DMS153 treated with DMSO at 0.1 percent for 48 hours (cell line): ENCODE data around the gene PDZD8.
A peak's percentile ranks its signal among the peaks of the same experiment; 100 is the strongest.

Experiments
- DNase-seq: peaks from one replicate; lab custom pipeline; 2025; ENCODE audit not compliant: unreplicated experiment; lab: John Stamatoyannopoulos, UW

PDZD8 gene

DNA sequence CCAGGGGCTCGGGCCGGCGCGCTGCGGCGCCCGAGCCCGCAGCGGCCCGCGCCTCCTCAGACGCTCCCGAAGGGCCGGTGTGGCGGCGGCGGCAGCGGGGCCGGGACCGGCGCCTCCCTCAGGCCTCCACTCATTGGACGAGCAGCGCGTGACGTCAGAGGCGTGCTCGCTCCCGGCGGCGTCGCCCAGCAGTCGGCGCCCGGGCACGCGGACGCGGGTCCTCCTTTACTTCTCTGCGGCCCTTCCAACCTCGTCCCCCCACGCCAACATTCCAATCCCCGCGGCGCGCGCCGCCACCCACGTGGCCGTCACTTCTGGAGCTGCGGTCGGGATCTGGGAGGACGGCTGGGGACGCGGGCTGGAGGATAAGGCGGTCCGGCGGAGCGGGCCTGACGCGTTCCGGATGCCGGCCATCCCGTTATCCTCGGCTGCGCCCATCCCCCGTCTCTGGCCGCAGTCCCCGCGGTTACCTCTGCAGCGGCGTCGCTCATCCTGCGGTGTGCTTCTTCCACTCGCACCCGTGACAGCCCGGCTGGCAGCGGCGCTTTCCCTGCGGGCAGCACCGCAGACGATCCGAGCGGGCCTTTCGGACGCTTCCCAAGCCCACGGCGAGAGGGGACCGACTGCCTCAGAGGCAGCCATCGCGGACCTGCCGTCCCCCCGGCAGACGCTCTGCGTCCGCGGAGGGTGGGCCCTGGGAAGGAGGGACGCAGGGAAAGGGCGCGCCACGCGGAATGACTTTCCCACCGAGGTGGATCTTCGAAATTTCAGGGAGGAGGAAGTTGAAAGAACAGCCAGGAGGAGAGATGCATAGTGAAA lies at the start of gene PDZD8:
PDZD8 (minus strand) TSS at position 81 of the 819 bp plus-strand sequence. CDS start 213 bp downstream, outside the sequence.
- DNase-seq: peak; percentile 86

- no peak for DNase-seq
These were observed 48.9 kb upstream of the PDZD8 start for GRCh38 chr10:117424171-117424570.

DNA sequence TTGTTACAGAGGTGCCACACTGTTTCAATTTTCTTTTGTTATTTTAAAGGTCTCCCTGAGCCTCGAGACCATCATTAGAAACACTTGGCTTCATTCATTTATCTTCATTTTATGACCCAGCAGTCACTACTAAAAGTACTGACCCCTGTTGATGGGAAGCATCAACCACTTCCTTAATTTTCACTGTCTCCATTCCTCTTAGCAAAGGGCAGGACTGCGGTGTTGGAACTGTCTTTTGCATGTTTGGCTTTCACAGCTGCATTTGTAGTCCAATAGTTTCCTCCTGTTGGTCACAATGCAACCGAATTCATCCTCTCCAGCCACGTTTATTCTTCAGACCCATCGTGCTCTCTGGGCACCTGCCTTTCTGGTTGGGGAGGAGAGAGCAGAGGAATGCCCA lies 46.7 kb upstream of the PDZD8 start:
- no peak for DNase-seq

- no peak for DNase-seq
These were observed 45.5 kb upstream of the PDZD8 start for GRCh38 chr10:117420768-117421167.

DNA sequence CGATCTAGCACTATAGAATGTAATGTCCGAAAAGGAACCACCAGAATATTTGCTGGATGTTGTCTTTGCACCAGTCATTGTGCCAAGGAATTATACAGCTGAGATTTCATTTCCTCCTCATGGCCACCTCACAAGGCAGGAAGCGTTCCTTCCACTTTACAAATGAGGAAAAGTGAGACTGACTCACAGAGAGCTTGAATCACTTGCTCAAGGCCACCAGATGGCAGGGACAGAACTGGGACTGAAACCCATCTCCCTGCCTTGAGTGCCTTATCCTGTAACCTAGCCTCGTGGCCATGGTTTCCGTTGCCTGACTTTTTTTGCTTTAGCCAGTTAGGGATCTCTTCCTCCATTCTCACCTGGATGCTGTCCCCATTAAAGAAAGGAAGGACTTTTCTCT lies 44.7 kb upstream of the PDZD8 start:
- DNase-seq: no peak

GRCh38 chr10:117419159-117419558 lies 43.9 kb upstream of the PDZD8 start:
- DNase-seq: no peak

DNA sequence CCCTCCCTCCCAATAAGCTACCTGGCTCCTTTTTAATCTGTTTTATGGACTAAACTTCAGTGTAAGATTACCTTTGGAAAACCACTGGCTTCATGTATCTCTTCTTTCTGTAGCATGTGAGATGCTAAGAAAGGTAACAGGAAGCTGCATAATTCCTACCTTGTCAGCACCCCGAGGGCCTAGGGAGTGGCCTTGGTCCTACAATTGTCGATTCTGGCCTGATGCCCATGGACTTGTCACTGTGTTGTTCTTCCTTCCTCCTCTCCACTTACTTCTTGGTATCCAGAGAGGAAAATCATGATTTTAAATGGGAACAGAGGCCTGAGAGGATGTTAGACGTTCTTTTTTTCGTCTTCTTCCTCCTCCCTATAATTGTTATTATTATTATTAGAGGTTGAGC lies 42.9 kb upstream of the PDZD8 start:
- DNase-seq: no peak

DNA sequence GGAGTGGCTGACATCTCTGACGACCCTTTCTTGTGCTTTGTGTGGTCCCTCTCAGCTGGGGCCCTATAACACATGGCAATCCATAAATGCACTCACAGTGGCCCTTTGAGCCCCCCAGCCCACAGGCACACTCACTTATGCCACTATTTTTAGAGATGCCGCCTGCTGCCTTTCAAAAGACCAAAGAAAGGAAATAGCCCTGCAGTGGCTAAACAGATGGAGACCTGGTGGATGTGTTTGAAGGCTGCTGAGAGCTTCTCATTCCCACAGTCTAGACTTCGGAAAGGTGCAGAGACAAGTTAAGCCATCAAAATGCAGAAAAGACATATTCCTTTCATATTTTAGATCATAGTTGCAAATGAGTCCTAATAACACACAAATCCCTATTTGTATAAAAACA lies 42.0 kb upstream of the PDZD8 start:
- DNase-seq: no peak

DNA sequence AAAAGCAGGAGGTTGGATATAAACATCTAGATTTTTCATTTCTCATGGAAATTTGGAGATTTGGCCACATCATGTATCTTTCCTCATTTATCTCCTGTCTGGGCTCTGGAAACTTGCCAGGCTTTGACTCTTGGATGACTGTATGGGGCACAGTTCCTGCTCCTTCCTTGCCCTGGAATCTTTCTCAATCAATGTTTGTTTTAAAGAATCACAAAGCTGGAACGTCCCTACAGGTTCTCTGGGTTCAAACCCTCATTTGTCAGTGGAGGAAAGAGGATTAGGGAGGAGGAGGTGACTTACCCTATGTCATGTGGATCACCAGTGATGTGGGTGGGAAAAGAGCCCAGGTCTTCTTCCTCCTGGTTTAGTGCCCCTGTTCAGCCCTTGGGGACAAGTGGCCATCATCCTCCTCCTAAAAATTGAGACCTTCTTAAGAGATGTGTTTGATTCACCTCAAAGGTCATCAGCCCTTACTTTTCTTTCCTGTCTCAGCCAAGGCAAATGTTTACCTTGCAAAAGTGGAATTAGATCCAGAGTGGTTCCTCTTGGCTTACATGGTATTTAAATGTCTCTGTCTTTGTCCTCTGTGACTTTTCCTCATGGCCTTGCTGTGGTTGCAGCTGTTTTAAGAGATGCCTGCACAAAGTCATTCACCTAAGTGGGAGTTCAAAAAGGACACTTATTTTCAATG lies 38.8 kb upstream of the PDZD8 start:
- no peak for DNase-seq

DNA sequence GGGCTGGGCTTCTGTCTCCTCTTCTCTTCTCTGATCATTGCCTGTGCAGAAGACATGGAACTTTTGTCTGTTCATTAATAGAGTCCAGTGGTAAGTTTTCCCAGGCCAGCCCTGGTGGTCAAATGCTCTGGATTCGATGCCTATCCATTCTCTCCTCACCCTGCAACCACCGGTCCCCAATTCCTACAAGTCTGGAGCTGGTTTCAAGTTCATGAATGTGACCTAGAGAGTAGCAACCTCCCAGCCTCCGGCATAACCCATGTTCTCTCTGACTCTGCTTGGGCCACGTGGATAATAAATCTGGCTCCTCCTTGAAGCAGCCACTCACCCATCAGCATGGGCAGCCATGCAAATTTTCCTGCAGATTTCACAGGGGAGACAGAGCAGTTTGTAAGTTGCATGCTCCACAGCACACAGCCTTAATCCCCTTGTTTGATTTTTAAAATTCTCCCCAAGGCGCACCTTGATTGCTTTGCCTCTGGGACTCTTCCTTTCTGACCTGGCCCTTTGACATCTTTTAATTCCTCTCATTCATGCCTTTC lies 37.3 kb upstream of the PDZD8 start:
- no peak for DNase-seq

DNA sequence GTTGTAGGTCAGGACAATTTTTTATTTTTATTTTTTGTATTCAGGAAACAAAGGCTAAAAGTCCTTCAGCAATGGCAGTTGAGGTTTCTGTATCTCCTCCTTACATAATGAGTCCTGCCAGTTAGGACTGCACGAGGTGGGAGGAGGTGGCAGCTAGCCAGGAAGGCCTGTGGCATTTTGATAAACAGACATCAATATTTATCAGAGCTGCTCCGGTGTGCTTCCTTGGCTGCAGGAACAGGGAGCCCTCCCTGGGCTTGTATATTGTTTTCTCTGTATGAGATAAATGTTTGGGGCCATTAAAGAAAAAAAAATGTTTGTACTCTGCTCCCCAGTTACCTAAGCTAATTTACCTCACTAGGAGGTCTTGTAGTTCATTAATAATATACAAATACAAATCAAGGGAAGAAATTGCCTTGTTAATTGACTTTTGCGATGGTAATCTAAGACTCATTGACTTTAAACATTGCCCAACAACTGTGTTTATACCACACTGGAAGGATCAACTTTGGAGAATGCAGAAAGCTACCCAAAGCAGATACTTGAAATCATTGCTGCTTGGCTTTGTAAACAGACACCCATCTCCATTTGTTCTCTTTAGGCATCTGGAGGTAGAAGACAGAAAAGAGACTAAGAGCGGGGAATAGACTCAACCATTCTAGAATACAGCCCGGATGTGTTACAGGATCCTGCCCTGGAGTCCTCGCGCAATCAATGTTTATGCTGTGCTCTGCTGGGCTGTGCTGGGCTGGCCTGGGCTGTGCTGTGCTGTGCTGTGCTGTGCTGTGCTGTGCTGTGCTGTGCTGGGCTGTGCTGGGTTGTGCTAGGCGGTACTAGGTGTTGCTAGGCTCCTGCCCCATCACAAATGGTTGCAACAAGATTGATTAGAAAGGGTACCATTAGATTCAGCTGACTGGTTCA lies 36.5 kb upstream of the PDZD8 start:
- peak; percentile 41 for DNase-seq

GRCh38 chr10:117410557-117410956 lies 35.3 kb upstream of the PDZD8 start:
- DNase-seq: no peak

DNA sequence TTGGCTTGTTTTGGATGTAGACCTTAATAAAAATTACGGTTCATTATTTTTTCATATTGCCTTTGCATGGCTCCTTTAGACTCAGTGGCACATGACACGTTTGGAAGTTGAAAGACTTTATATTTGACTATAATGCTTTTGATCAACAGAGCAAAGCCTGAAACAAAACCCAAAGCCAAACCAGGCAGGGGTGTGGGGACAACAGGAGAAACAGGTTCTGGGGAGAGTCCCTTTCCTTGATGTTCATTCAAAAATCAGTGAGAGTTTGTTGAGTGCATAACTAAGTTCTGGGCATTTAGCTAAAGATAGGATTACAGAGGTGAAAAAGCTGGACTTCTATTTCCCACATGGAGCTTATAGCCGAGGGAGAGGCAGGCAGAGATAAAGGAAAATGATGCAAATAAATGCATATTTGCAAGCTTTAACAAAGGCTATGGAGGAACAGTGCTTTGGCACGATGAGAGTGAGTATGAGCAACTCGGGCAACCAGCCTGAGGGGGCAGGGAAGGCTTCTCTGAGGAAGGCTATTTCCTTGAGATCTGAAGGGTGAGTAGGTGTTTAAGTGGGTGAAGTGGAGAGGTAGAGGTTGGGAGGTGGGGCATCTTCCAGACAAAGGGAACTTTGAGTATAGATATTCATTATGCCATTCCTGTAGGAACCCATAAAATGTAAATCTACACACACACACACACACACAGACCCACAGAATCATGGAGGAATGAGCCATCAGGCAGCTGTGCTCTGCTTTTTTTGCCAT lies 34.5 kb upstream of the PDZD8 start:
- DNase-seq: no peak

DNA sequence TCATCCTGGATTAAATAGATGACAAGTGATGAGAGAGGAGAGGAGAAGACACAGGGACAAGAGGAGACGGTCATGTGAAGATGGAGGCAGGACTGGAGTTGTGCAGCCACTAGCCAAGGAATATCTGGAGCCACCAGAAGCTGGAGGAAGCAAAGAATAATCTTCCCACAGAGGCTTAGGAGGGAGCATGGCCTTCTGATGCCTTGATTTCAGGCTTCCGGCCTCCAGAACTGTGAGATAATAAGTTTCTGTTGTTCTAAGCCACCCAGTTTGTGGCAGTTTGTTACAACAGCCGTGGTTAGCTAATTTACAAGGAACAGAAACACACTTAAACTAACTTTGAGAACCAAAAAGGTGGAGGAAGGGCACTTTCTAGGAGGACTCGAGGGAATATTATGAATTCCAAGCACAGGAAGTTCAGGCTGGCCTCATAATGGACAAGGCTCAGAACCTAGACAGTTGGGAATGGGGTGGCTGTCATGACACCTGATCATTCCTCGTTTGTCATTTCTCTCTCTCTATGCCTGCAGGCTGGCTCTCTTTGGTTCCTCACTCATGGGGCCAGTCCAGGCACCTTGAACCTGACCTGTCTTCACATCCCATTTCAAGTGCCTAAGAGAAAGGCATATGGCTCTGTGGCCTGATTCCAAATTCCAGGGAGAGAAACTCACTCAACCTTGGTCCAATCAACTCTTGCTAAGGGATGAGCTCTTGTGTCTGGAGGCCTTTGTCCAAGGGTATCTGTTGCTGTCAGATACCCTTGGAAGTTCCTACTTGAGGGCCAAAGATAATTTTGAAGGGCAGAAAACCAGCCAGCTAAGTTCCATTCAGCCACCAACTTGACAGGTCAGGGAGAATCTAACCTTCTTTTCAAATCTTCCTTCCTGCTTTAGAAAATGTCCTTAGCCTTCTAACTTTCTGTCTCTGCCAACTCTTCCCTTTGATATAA lies 33.5 kb upstream of the PDZD8 start:
- no peak for DNase-seq

GRCh38 chr10:117405730-117406129 lies 30.5 kb upstream of the PDZD8 start:
- no peak for DNase-seq

- no peak for DNase-seq
These were observed 25.1 kb upstream of the PDZD8 start for GRCh38 chr10:117400329-117400728.

GRCh38 chr10:117399341-117400196 lies 24.3 kb upstream of the PDZD8 start:
- DNase-seq: no peak

- no peak for DNase-seq
These were observed 22.8 kb upstream of the PDZD8 start for GRCh38 chr10:117398029-117398428.
